GM12892 (cell line): ENCODE data around the gene RREB1.

Source experiments
- POLR2A ChIP-seq: IDR thresholded peaks from 2 replicates; pipeline ENCODE4 v1.6.1; 2011; ENCODE audit warnings: low read depth, low read length, control low read depth
- POLR2AphosphoS5 ChIP-seq: IDR thresholded peaks from 2 replicates; pipeline ENCODE4 v1.6.1; 2011; ENCODE audit warnings: low read depth, low read length, control low read depth

GRCh38 chr6:7148100-7148822 is 40.5 kb downstream of the RREB1 start:
- TF ChIP-seq POLR2A (no peak), POLR2AphosphoS5 (no peak)
